D341Med (cell line): ENCODE data around the gene PMEPA1.
A peak's percentile ranks its signal among the peaks of the same experiment; 100 is the strongest.

Experiments
- DNase-seq: peaks from one replicate; pipeline ENCODE4 v3.0.0; 2012; ENCODE audit warnings: low spot score

PMEPA1 gene

GRCh38 chr20:57660922-57661745 lies 48.7 kb downstream of the PMEPA1 start:
- DNase-seq = peak; percentile 26

DNA sequence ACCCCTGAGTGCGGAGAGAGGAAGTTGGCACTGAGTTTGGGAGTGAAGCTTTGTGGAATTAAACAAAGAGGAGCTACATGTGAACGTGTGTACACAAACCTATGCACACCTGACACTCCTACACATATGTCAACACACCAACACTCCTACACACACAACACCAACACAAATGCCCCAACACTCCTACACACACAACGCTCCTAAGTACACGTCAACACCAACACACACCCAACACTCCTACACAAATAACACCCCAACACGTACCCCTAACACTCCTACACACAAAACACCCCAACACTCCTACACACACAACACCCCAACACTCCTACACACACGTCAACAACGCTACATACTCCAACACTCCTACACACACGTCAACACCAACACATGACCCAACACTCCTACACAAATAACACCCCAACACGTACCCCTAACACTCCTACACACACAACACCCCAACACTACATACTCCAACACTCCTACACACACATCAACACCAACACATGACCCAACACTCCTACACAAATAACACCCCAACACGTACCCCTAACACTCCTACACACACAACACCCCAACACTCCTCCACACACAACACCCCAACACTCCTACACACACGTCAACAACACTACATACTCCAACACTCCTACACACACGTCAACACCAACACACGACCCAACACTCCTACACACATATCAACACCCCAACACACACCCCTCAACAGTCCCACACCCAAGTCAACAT lies 49.5 kb downstream of the PMEPA1 start:
- DNase-seq = peak; percentile 5

- DNase-seq = peak; percentile 20
These were observed 50.2 kb downstream of the PMEPA1 start for GRCh38 chr20:57659517-57660180.

DNA sequence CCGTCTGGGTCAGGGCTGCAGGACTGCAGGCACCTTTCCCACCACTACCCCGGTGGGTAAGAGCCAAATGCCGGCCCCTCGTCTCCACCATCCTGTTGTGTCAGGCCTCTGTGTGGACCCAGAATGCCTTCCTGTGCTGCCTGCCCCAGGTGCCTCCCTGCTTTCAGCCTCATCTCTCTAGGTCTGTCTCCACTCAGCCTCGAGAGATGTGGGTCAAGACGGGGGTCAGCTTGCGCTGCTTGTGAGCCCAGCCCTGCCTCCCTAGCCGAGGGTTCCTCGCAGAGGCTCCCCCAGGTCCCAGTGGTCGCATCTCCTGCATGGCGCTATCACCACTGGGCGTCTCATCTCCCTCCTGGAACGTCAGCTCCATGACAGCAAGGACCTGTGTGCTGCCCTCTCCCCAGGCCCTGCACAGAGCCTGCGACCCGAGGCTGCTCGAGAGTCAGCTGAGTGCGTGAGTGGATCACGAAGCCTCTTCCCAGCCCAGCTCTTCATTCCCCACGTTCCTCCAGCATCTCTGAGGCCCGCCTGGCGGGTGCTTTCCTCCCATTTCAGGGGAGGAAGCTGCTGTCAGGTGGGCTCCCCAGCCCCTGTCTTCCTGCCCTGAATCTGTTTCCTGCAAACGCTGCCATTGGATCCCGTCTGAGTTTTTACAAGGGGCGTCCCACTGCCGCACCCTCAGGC lies 50.8 kb downstream of the PMEPA1 start:
- peak; percentile 20 for DNase-seq

GRCh38 chr20:57658447-57658832 lies 51.4 kb downstream of the PMEPA1 start:
- DNase-seq = no peak

- peak; percentile 24 for DNase-seq
These were observed 52.0 kb downstream of the PMEPA1 start for GRCh38 chr20:57657535-57658446.

DNA sequence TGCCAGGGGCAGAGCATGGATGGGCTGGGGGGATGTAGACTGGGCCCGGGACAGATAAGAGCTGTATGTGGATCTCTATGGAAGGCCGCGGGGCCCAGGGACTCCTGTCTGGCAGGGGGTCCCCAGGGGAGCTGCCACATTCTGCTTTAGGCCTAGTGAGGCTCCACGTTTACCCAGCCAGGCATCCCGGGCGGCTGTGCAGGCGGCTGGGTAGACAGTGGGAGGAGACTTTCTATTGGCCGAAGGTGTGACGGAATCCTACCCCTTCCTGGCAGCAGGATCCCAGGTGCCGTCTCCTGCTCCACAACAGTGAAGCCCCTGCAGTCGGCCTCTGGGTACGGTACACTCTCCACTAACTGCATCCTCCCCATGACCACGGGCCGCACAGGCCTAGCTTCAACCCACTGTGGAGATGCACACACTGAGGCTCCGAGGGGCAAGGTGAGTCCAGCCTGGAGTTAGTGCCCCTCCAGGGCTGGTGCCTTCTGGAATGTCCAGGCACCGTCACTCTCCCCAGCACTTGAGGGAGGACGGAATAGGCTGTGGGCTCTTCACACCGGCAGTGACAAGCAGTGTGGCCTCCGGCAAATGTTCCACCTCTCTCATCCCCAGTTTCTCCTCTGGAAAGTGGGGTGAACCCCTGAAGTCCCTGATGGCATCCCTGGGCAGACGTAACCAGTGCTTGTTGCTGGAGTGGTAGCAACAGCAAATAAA lies 52.8 kb downstream of the PMEPA1 start:
- peak; percentile 16 for DNase-seq

DNA sequence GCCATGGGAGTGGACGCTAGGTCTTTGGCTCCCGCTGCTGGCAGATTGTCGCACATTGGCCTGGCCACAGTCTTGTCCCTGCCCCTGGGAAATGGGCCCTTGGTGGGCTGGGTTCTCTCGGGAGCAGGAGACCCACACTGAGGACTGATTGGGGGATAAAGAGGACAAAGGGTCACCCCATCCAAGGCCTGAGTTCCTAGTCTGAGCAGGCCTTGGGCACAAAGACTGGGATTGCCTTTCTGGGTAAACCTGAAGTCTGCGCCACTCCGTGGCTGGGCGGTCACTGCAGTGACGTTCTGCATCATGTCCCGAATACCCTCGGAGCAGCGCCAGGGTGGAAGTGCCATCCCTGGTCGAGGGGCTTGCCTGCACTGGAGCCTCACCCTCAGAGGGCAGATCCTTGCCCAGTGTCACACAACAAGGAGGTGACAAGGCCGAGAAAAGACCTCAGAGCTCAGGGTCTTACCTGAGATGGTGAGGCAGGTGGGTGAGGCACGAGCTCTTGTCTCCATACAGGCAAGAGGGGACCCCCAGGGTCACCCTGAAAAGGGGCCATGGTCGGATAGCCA lies 53.5 kb downstream of the PMEPA1 start:
- peak; percentile 24 for DNase-seq

GRCh38 chr20:57655809-57656155 lies 54.0 kb downstream of the PMEPA1 start:
- DNase-seq = peak; percentile 15

GRCh38 chr20:57654998-57655808 lies 54.6 kb downstream of the PMEPA1 start:
- DNase-seq = peak; percentile 43

DNA sequence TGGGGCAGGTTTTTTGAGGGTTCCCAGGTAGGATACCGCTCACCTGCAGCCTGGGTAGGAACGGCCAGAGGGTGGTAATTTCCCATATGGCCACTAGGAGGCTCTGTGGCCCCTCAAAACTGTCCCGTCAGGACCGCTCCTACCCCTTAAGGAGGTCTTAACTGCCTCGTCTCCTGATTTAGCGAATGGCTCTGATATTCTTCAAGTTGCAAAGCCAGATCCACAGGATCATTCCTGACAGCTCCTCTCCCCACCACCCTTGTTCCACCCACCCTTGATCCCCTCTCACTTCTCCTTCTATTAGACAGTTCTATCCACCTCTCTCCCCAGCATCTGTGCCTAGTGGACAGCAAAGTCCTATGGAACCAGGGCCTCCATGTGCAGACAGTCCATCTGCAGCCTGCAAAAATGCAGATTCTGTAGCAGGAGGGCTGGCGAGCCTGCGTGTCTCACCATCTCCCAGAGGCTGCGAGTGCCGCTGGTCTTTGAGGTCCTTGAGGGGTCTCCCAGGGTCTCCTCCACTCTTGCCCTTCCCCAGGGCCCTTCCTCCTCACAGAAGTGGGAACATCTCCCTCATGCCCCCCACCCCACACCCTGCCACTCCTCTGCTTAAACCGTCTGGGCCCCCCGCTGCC lies 55.3 kb downstream of the PMEPA1 start:
- peak; percentile 88 for DNase-seq

DNA sequence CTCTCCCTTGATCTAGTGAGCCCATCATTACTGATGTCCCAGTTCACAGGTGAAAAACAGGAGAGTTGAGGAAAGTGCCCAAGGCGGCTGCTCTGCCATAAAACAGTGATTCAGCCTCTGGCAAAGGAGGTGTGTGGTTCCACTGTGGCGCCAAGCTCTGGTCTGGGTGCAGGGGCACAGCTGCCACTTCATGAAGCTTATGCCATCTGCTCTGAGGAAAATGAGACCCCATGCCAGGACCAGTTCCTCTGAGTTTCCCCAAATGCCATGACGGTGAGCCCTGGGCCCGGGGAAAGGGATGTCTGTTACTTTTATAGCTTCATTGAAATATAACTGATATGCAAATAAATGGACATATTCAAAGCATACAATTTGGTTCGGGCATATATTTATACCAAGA lies 55.9 kb downstream of the PMEPA1 start:
- DNase-seq = peak; percentile 36

- peak; percentile 27 for DNase-seq
These were observed 56.3 kb downstream of the PMEPA1 start for GRCh38 chr20:57653546-57653900.

GRCh38 chr20:57652606-57653545 lies 56.9 kb downstream of the PMEPA1 start:
- DNase-seq = peak; percentile 33

GRCh38 chr20:57651881-57652605 lies 57.8 kb downstream of the PMEPA1 start:
- peak; percentile 36 for DNase-seq

DNA sequence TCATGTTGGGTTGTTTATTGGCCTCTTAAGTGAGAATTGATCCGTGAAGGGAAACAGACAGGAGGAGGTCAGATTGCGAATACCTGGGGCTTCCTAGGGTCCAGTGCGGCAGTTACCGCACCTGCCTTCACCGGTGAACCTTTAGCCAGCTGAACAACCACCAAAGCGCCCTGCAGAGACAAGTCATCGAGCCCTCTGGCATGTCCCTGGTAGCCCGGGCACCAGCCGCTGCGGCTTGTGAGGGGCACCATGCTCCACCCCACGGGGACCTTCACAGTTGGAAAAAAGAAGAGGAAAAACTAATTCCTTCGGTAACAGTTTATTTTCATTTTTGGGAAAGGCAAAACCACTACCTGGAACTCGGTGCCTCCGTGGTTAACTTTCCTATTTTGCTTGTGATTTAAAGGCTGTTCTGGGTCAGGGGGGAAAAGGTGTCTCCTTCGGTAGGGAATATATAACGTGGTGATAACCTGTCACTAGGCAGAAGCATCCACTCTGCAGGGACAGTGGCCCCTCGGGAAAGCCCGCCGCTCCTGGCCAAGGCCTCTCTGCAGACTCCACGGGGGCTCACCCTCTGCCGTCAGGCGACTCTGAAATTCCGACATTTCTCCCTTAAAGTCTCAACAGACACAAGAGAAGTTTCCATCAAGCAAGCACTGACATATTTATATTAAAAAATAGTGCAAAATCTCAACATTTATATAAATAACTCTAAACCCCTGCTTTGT lies 58.9 kb downstream of the PMEPA1 start:
- peak; percentile 16 for DNase-seq
